NCI-H748 (cell line): Measurements from ENCODE around the gene ARIH2.
"Not testable (repeated sequence)": the region's sequence is repeated elsewhere in the genome, so short reads cannot be mapped to it uniquely, and the experiment has no call there.

Source experiments
- DNase-seq: peaks from one replicate; lab custom pipeline; 2025; ENCODE audit not compliant: unreplicated experiment; lab: John Stamatoyannopoulos, UW

The ARIH2 gene

DNA sequence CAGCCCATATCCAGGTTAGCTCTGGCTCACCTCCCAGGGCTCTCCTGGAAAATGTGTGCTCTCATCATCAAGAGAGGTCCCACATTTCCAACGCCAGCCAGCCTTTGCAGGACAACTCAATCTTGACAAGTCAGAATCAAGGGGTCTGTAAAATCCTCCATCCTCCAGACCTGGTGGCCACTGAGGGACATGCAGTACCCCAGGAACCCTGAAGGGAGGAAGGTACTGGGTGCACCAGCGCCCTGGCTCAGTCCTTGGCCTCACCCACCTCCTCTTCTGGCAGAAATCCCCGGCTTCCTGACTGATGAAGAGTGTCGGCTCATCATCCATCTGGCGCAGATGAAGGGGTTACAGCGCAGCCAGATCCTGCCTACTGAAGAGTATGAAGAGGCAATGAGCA lies 82.5 kb downstream of the ARIH2 start:
- no peak for DNase-seq

DNA sequence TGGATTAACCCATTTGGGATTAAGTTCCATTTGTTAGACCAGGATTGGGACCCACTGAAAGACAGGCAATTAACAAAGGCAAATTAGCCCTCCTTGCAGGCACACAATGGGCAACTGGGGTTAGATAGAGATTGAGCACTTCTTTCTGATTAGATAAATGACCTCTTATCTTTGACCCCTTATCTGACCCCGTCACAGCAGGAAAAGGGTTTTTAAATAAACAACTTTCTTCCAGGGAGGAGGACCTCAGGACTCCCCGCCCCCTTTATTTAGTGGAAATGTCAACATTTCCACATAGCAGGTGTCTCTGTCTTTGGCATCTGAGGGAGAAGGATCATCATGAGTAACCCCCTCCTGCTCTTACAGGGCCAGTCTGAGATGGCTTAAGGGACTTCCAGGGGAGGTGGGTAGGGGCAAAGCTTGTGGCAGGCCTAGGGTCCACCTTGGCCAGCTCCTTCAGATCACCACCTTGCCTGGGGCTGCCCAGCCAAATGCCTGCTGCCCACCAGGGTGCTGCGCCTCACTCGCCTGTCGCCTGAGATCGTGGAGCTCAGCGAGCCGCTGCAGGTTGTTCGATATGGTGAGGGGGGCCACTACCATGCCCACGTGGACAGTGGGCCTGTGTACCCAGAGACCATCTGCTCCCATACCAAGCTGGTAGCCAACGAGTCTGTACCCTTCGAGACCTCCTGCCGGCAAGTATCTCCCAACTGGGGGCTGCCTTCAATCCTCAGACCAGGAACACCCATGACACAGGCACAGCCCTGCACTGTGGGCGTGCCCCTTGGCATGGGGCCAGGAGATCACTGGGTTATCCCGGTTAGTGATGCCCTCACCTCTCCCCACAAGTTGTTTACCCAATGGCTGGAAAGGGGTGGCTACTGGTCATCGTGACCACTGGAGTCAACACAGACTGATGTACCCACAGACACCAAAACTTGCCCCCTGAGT lies 86.0 kb downstream of the ARIH2 start:
- peak; percentile 30 for DNase-seq

DNA sequence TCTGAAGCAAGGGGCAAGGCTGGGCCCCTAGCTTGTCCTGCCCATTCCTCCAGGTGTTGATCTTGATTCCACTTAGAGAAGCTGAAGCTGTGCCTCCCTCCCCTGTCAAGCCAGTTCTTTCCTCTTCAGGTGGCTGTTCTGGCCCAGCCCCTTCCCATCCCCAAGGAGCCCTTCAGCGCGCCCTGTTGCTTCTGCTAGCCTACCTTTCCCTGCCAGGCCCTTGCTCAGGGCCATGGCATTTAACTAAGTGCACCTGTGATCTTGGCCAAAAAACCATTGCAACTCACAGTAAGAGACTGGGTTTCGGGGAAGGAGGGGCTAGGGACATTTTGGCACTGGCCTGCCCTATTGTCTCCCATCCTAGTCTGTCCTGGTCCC lies 86.7 kb downstream of the ARIH2 start:
- no peak for DNase-seq

DNA sequence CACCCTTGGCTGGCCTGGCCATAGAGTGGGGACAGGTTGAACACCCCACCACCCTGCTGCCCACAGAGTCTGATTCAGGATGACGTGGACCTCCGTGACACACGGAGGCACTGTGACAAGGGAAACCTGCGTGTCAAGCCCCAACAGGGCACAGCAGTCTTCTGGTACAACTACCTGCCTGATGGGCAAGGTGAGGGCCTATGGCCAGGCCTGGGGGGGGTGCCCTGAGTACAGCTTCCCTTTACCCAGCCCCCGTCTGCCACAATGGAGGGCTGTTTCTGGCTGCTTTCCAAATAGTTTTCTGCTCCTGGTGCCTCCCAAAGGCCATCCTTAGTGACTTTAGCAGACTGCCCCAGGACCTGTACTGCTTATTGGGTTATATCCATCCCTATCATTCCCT lies 87.4 kb downstream of the ARIH2 start:
- no peak for DNase-seq

DNA sequence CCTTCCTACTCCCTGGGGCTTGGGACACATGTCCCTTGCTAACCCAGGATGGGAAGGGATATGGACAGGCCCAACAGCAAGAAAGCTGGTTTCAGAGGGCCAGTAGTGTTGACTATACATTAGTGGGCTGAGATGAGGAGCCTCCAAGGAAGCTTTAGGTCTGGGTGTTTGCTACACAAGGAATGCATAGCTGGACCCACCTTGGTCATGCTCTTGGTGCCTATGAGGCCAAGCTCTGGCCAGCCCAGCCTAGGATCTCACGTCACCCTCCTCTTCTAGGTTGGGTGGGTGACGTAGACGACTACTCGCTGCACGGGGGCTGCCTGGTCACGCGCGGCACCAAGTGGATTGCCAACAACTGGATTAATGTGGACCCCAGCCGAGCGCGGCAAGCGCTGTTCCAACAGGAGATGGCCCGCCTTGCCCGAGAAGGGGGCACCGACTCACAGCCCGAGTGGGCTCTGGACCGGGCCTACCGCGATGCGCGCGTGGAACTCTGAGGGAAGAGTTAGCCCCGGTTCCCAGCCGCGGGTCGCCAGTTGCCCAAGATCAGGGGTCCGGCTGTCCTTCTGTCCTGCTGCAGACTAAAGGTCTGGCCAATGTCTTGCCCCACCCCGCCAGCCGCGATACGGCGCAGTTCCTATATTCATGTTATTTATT lies 87.9 kb downstream of the ARIH2 start:
- peak; percentile 25 for DNase-seq

DNA sequence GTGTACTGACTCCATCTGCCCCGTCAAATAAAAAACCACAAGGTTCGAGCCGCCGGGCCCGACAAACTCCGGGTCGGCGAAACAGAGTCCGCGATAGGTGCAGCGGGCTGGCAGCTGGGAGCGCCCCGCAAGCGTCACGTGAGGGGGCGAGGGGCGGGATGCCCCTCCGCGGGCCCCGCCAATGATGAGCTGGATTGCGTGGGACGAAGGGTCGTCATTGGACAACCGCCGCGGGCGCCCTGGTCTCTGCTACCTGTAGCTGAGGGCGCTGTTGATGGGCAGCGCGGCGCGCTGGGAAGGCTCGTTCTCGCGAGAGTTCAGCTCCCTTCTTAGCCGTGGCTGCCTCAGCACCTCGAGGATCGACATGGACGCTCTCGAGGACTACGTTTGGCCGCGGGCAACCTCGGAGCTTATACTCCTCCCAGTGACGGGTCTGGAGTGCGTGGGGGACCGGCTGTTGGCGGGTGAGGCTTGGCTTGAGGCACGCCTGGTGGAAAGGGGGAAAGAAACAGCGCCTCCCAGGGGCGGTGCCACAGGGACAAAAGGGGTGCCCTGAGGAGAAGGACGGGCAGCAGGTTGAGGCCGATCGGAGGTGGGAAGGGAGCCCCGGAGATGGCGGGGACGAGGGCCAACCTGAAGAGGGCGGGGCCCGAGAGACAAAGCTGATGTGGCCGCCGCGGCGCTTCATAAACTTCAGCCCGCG lies 88.6 kb downstream of the ARIH2 start, which contains the start of gene WDR6:
Gene WDR6 (plus strand): TSS at position 324 of the 703 bp plus-strand sequence. CDS start 41 bp downstream, at position 365.
- peak; percentile 97 for DNase-seq

DNA sequence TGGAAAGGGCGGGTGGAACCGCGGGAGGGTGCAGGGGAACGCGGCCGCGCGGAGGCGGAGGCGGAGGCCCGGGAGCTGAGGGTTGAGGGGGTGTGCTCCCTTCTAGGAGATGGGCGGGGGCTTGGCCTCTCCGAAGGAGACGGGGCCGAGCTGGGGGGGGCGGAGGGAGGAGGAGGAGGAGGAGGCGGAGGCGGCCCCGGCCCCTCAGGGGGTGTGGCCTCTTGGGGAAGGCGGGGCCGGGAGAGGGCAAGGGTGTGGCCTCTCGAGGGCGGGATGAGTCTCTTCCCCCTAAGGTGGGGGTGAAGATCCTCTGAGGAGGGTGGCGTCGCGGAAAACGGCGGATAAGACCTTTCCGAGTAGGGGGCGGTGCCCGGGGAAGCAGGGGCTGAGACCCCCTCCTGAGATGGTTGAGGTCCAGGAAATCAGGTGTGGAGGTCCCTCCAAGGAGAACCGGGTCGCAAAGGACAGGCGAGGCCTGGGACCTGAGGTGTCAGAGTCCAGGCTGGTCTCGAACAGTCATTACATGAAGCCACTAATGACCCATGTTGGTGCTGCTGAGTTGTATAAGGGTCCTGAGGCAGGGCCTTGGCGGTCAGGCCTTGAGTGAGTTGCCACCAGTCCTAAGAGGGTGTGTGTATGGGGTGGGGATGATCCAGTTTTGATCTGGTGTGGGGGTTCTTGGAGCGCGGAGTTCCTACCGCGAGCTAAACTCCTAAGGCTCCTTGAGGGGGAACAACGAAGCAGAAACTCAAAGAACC lies 89.3 kb downstream of the ARIH2 start:
- DNase-seq = peak; percentile 79

DNA sequence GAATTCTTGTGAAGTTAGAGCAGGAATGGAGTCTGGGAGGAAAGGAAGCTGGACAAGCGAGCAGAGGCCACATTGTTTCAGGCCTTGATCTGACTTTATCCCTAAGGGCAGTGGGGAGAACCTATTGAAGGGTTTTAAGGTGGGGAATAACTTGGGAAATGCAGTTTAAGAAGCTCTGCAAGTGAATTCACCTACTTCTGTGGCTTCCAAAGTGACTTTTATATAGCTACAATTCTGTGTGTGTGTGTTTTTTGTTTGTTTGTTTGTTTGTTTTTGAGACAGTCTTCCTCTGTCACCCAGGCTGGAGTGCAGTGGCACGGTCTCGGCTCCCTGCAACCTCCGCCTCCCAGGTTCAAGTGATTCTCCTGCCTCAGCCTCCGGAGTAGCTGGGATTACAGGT lies 90.0 kb downstream of the ARIH2 start:
- DNase-seq = not testable (repeated sequence)

DNA sequence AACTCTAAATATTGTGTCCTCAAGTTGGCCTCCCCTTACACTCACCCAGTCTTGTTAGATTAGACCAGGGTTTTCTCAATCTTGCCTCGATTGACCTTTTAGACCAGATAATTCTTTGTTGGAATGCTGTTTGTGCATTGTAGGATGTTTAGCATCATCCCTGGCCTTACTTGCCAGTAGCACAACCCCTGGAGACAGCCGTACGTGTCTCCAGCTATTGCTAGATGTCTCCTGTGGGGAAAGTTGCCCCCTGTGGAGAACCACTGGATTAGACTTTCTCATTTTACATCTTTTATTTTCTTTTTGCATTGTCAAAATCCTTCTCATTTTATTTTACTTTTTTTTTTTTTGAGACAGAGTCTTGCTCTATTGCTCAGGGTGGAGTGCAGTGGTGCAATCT lies 90.8 kb downstream of the ARIH2 start:
- DNase-seq = no peak

DNA sequence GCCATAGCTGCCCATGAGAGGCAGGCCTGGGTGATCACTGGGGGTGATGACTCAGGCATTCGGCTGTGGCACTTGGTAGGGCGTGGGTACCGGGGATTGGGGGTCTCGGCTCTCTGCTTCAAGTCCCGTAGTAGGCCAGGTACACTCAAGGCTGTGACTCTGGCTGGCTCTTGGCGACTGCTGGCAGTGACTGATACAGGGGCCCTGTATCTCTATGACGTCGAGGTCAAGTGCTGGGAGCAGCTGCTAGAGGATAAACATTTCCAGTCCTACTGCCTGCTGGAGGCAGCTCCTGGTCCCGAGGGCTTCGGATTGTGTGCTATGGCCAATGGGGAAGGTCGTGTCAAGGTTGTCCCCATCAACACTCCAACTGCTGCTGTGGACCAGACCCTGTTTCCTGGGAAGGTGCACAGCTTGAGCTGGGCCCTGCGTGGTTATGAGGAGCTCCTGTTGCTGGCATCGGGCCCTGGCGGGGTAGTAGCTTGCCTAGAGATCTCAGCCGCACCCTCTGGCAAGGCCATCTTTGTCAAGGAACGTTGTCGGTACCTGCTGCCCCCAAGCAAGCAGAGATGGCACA lies 93.9 kb downstream of the ARIH2 start:
- no peak for DNase-seq

DNA sequence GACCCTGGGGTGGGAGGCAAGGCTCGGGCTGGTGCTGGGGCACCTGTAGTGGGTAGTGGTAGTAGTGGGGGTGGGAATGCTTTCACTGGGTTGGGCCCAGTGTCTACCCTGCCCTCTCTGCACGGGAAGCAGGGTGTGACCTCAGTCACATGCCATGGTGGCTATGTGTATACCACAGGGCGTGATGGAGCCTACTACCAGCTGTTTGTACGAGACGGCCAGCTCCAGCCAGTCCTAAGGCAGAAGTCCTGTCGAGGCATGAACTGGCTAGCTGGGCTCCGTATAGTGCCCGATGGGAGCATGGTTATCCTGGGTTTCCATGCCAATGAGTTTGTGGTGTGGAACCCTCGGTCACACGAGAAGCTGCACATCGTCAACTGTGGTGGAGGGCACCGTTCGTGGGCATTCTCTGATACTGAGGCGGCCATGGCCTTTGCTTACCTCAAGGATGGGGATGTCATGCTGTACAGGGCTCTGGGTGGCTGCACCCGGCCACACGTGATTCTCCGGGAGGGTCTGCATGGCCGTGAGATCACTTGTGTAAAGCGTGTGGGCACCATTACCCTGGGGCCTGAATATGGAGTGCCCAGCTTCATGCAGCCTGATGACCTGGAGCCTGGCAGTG lies 94.6 kb downstream of the ARIH2 start:
- DNase-seq = no peak

DNA sequence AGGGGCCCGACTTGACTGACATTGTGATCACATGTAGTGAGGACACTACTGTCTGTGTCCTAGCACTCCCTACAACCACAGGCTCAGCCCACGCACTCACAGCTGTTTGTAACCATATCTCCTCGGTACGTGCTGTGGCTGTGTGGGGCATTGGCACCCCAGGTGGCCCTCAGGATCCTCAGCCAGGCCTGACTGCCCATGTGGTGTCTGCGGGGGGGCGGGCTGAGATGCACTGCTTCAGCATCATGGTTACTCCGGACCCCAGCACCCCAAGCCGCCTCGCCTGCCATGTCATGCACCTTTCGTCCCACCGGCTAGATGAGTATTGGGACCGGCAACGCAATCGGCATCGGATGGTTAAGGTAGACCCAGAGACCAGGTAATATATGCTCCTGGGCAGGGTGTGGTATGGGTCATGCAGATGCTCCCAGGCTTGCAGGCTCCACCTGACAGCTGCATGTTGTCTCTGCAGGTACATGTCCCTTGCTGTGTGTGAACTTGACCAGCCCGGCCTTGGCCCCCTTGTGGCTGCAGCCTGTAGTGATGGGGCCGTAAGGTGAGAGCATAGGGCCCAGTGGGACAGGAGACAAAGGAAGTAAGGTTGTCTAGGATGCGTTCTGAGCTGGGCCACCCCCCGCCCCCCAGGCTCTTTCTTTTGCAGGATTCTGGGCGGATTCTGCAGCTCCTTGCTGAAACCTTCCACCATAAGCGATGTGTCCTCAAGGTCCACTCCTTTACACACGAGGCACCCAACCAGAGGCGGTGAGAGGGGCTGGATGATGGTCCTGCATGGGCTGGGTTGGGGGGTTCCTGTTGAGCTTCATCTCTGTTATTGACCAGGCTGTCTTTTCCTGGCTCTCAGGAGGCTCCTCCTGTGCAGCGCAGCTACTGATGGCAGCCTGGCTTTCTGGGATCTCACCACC lies 95.4 kb downstream of the ARIH2 start:
- peak; percentile 15 for DNase-seq

DNA sequence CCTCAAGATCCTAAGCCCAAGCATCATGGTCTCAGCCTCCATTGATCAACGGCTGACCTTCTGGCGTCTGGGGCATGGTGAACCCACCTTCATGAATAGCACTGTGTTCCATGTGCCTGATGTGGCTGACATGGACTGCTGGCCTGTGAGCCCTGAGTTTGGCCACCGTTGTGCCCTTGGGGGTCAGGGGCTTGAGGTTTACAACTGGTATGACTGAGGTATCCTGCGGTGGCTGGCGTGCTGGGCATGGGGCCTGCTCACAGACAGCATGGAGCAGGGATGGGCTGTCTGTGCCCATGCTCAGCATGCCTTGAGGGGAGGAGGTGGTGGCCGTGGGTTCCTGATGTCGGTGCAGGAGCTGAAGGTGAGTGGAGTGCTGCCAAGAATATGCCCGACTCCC lies 96.4 kb downstream of the ARIH2 start:
- DNase-seq = no peak

DNA sequence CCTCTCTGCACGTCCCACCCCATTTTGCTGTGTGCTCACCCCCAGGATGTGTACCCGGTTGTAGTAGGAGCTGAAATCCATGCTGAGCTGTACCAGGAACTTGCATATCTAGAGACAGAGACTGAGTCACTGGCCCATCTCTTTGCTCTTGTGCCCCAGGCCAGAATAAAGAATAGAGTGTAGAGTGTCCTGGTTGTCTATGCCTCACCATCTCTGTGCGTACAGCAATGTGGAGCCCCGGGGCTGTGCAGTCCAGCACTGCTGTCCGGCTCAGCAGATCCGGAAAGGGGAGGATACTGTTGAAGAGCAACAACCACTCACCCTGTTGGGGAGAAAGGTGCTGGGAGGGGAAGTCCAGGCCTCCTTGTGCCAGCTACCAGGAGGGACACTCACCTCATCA lies 97.1 kb downstream of the ARIH2 start:
- DNase-seq = no peak

DNA sequence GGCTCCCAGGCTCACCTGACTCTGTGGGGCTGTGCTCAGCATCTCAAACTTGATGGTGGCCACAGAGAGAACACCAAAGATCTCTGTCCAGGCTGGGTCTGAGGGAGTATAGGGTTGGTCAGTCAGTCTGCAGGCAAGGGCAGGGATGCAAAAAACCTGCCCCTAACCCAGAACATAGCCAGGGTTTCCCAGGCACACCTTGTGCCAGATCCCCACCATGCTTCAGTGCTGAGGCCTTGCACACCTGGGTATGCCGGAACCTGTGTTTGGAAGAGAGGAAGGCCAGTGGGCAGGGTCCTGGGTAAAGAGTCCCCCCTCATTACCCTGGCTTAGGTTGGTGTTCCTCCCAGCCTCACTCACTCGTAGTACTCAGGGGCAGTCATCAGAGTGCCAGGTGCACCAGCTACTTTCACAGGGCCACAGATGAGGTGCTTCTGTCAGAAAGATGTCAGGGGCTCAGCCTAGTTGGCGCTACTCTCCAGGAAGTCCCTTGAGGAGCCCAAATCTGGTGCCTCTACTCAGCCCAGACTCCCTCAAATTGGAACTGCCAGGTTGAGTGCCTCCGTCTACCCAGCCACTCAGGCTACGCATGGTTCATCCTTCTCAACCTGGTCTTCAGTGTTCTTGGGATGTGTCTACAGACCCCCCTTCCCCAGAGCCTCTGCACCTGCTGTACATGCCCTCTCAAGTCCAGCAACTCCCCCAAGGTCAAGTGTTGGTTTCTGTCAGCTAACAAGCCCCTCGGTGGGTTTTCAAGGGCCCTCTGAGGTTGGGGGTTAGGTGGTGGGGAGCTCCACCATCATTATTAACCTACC lies 98.0 kb downstream of the ARIH2 start:
- DNase-seq = no peak

DNA sequence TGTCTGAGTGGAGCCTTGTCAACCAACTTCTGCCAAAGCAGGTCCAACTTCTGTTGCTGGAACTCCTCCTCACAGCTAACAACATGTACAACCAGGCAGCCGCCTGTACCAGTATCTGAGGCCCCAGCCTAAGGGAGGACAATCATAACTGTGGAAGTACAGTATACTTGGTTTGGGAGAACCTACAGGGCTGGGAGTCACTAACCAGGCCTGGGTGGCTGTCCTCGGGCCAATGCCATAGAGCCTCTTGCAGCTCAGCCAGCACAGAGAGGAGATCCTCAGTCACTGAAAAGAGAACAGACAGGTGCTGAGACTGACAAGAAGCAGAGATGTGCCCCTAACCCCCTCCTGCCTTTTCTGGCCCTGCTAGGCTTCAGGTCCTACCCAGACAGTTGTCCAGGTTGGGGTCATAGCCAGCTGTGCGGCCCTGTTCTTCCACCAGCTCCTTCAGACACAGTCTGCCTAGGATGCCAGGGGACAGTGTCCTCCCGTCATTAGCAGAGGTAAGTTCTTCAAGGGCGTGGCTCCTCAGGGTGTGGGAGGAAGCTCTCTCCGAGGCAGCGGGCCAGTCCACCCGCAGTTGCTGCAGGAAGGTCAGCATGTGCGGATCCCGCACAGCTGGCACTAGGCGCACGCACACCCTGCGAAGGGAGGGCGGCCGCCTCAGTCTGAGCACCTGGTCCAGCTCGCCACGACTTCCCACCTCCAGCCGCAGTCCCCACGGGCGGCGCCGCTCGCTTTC lies 98.8 kb downstream of the ARIH2 start:
- DNase-seq = peak; percentile 57

DNA sequence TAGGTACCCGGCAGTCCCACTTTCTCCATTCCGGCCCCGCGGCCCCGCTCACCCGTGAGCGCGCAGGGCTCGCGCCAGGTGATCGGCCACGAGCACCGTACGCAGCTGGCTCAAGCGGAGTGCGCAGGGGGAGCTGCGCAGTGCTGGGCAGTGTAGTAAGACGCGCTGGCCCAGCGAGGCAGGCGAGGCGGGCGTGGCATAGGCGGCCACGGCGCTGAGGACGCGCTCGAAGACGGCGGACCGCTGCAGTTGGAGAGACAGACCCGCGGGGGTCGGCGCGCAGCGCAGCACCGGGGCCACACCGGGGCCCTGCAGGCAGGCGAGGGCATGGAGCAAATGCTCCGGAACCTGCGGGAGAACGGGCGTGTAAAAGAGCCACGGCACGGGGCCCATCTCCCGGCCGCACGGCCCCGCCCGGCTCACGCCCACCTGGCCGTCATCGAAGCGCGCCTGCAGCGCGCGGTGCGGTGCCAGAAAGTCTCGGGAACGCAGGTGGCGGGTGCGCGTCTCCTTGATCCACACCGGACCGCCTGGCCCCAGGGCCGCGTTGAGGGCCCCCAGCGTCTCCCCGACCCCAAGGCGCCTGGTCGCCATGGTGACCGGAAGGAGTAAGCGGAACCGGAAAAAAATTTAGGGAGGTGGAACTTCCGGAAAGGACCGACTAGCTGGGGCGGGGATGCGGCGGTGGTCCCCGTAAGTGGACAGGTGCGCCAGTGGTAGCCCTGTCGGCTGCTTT lies 99.5 kb downstream of the ARIH2 start, which contains the start of gene DALRD3:
Gene DALRD3 (minus strand): TSS at position 610 of the 736 bp plus-strand sequence. CDS start 16 bp downstream, at position 594.
- DNase-seq = peak; percentile 90
